ENCODE data around the gene IL17B. TPM values are rescaled to one million over a fixed set of nuclear protein-coding genes. Genes with fewer than 3 reads are reported as not detected.

Gene IL17B
- total and polyA plus RNA-seq, 2 donors = 0.24 to 1.2 TPM

- no peaks in the 10 kb centered on the region for H3K36me3 ChIP-seq (ENCODE audit: control insufficient read depth in 2 of 2, insufficient read depth in 2 of 2, low read length in 1 of 2)
- H3K27ac ChIP-seq (ENCODE audit: low read depth in 1 of 2, low read length in 1 of 2) = no peak overlapping the region
- no peaks in the 10 kb centered on the region for H3K27me3 ChIP-seq (ENCODE audit: control insufficient read depth in 2 of 2, insufficient read depth in 1 of 2, low read length in 1 of 2)
- WGBS = 94% methylated on average over 7 of the region's 7 CpGs
- H3K4me1 ChIP-seq (ENCODE audit: control insufficient read depth in 2 of 2, insufficient read depth in 2 of 2, low read length in 2 of 2) = no peaks in the 10 kb centered on the region
- no peaks in the 10 kb centered on the region for H3K9me3 ChIP-seq (ENCODE audit: control insufficient read depth in 2 of 2, insufficient read depth in 1 of 2, low read length in 1 of 2)
- DNase-seq (ENCODE audit: low read depth in 6 of 9, low spot score in 9 of 9) = no peak
- H3K4me3 ChIP-seq (ENCODE audit: low read length in 2 of 2) = no peak overlapping the region
These were observed 31.0 kb upstream of the IL17B start for GRCh38 chr5:149410071-149410470.

GRCh38 chr5:149409268-149409948 is 30.3 kb upstream of the IL17B start:
- no peaks in the 10 kb centered on the region for H3K27me3 ChIP-seq (ENCODE audit: control insufficient read depth in 2 of 2, insufficient read depth in 1 of 2, low read length in 1 of 2)
- H3K9me3 ChIP-seq (ENCODE audit: control insufficient read depth in 2 of 2, insufficient read depth in 1 of 2, low read length in 1 of 2) = no peaks in the 10 kb centered on the region
- no peak for DNase-seq (ENCODE audit: low read depth in 6 of 9, low spot score in 9 of 9)
- no peak overlapping the region for H3K27ac ChIP-seq (ENCODE audit: low read depth in 1 of 2, low read length in 1 of 2)
- WGBS = 97% methylated on average over 6 of the region's 6 CpGs
- H3K4me3 ChIP-seq (ENCODE audit: low read length in 2 of 2) = no peak overlapping the region
- no peaks in the 10 kb centered on the region for H3K4me1 ChIP-seq (ENCODE audit: control insufficient read depth in 2 of 2, insufficient read depth in 2 of 2, low read length in 2 of 2)
- no peaks in the 10 kb centered on the region for H3K36me3 ChIP-seq (ENCODE audit: control insufficient read depth in 2 of 2, insufficient read depth in 2 of 2, low read length in 1 of 2)

GRCh38 chr5:149408252-149409099 is 29.4 kb upstream of the IL17B start:
- Histone ChIP-seq H3K4me1 (ENCODE audit: control insufficient read depth in 2 of 2, insufficient read depth in 2 of 2, low read length in 2 of 2) (no peaks in the 10 kb centered on the region), H3K4me3 (ENCODE audit: low read length in 2 of 2) (no peak overlapping the region), H3K36me3 (ENCODE audit: control insufficient read depth in 2 of 2, insufficient read depth in 2 of 2, low read length in 1 of 2) (no peaks in the 10 kb centered on the region), H3K27me3 (ENCODE audit: control insufficient read depth in 2 of 2, insufficient read depth in 1 of 2, low read length in 1 of 2) (no peaks in the 10 kb centered on the region), H3K9me3 (ENCODE audit: control insufficient read depth in 2 of 2, insufficient read depth in 1 of 2, low read length in 1 of 2) (no peaks in the 10 kb centered on the region), H3K27ac (ENCODE audit: low read depth in 1 of 2, low read length in 1 of 2) (peak overlapping the region in 1 of 2 donors; percentile 18)
- no peak for DNase-seq (ENCODE audit: low read depth in 6 of 9, low spot score in 9 of 9)
- 98% methylated on average over 12 of the region's 12 CpGs for WGBS

- no peak overlapping the region for H3K27ac ChIP-seq (ENCODE audit: low read depth in 1 of 2, low read length in 1 of 2)
- H3K9me3 ChIP-seq (ENCODE audit: control insufficient read depth in 2 of 2, insufficient read depth in 1 of 2, low read length in 1 of 2) = no peaks in the 10 kb centered on the region
- WGBS = 93% methylated on average over 11 of the region's 11 CpGs
- peak overlapping the region in 1 of 2 donors; percentile 18 for H3K4me3 ChIP-seq (ENCODE audit: low read length in 2 of 2)
- no peaks in the 10 kb centered on the region for H3K27me3 ChIP-seq (ENCODE audit: control insufficient read depth in 2 of 2, insufficient read depth in 1 of 2, low read length in 1 of 2)
- H3K4me1 ChIP-seq (ENCODE audit: control insufficient read depth in 2 of 2, insufficient read depth in 2 of 2, low read length in 2 of 2) = no peaks in the 10 kb centered on the region
- no peaks in the 10 kb centered on the region for H3K36me3 ChIP-seq (ENCODE audit: control insufficient read depth in 2 of 2, insufficient read depth in 2 of 2, low read length in 1 of 2)
- no peak for DNase-seq (ENCODE audit: low read depth in 6 of 9, low spot score in 9 of 9)
These were observed 28.5 kb upstream of the IL17B start for GRCh38 chr5:149407323-149408251.

GRCh38 chr5:149406979-149407306 is 27.9 kb upstream of the IL17B start:
- no peak for DNase-seq (ENCODE audit: low read depth in 6 of 9, low spot score in 9 of 9)
- peak overlapping the region in 1 of 2 donors; percentile 43 for H3K27ac ChIP-seq (ENCODE audit: low read depth in 1 of 2, low read length in 1 of 2)
- no peaks in the 10 kb centered on the region for H3K9me3 ChIP-seq (ENCODE audit: control insufficient read depth in 2 of 2, insufficient read depth in 1 of 2, low read length in 1 of 2)
- H3K27me3 ChIP-seq (ENCODE audit: control insufficient read depth in 2 of 2, insufficient read depth in 1 of 2, low read length in 1 of 2) = no peaks in the 10 kb centered on the region
- no peaks in the 10 kb centered on the region for H3K36me3 ChIP-seq (ENCODE audit: control insufficient read depth in 2 of 2, insufficient read depth in 2 of 2, low read length in 1 of 2)
- no peaks in the 10 kb centered on the region for H3K4me1 ChIP-seq (ENCODE audit: control insufficient read depth in 2 of 2, insufficient read depth in 2 of 2, low read length in 2 of 2)
- 88% methylated on average over 4 of the region's 4 CpGs for whole genome bisulfite sequencing
- peak overlapping the region in 1 of 2 donors; percentile 18 for H3K4me3 ChIP-seq (ENCODE audit: low read length in 2 of 2)

- Histone ChIP-seq H3K27ac (ENCODE audit: low read depth in 1 of 2, low read length in 1 of 2) (no peak overlapping the region), H3K4me3 (ENCODE audit: low read length in 2 of 2) (peak overlapping the region in 1 of 2 donors; percentile 18), H3K36me3 (ENCODE audit: control insufficient read depth in 2 of 2, insufficient read depth in 2 of 2, low read length in 1 of 2) (no peaks in the 10 kb centered on the region), H3K9me3 (ENCODE audit: control insufficient read depth in 2 of 2, insufficient read depth in 1 of 2, low read length in 1 of 2) (no peaks in the 10 kb centered on the region), H3K4me1 (ENCODE audit: control insufficient read depth in 2 of 2, insufficient read depth in 2 of 2, low read length in 2 of 2) (no peaks in the 10 kb centered on the region), H3K27me3 (ENCODE audit: control insufficient read depth in 2 of 2, insufficient read depth in 1 of 2, low read length in 1 of 2) (no peaks in the 10 kb centered on the region)
- 89% methylated on average over 9 of the region's 9 CpGs for WGBS
- DNase-seq (ENCODE audit: low read depth in 6 of 9, low spot score in 9 of 9) = no peak
These were observed 27.3 kb upstream of the IL17B start for GRCh38 chr5:149406203-149406978.

- Histone ChIP-seq H3K27ac (ENCODE audit: low read depth in 1 of 2, low read length in 1 of 2) (no peak overlapping the region), H3K4me3 (ENCODE audit: low read length in 2 of 2) (no peak overlapping the region), H3K27me3 (ENCODE audit: control insufficient read depth in 2 of 2, insufficient read depth in 1 of 2, low read length in 1 of 2) (no peaks in the 10 kb centered on the region), H3K4me1 (ENCODE audit: control insufficient read depth in 2 of 2, insufficient read depth in 2 of 2, low read length in 2 of 2) (no peaks in the 10 kb centered on the region), H3K36me3 (ENCODE audit: control insufficient read depth in 2 of 2, insufficient read depth in 2 of 2, low read length in 1 of 2) (no peaks in the 10 kb centered on the region), H3K9me3 (ENCODE audit: control insufficient read depth in 2 of 2, insufficient read depth in 1 of 2, low read length in 1 of 2) (no peaks in the 10 kb centered on the region)
- no peak for DNase-seq (ENCODE audit: low read depth in 6 of 9, low spot score in 9 of 9)
- 97% methylated on average over 16 of the region's 16 CpGs for whole genome bisulfite sequencing
These were observed 26.6 kb upstream of the IL17B start for GRCh38 chr5:149405550-149406202.
